ENCODE measurements around the gene ATP5PO.
A peak's percentile ranks its signal among the peaks of the same experiment; 100 is the strongest.
"Not testable (repeated sequence)": the region's sequence is repeated elsewhere in the genome, so short reads cannot be mapped to it uniquely, and the experiment has no call there.

Gene ATP5PO

GRCh38 chr21:33940881-33941245 lies 25.3 kb upstream of the ATP5PO start:
- DNase-seq (ENCODE audit: low spot score): no peak

- DNase-seq (ENCODE audit: low spot score): no peak
Measured at GRCh38 chr21:33940164-33940880, 24.7 kb upstream of the ATP5PO start.

GRCh38 chr21:33939226-33939625 lies 23.6 kb upstream of the ATP5PO start:
- DNase-seq (ENCODE audit: low spot score): no peak

GRCh38 chr21:33938381-33938780 lies 22.8 kb upstream of the ATP5PO start:
- DNase-seq (ENCODE audit: low spot score): no peak

GRCh38 chr21:33937931-33938339 lies 22.3 kb upstream of the ATP5PO start:
- no peak for DNase-seq (ENCODE audit: low spot score)

- DNase-seq (ENCODE audit: low spot score): no peak
Measured at GRCh38 chr21:33937146-33937545, 21.5 kb upstream of the ATP5PO start.

- DNase-seq (ENCODE audit: low spot score): no peak
Measured at GRCh38 chr21:33936301-33937038, 20.9 kb upstream of the ATP5PO start.

GRCh38 chr21:33932731-33933130 lies 17.1 kb upstream of the ATP5PO start:
- DNase-seq (ENCODE audit: low spot score): no peak

- DNase-seq (ENCODE audit: low spot score): no peak
Measured at GRCh38 chr21:33931799-33932390, 16.3 kb upstream of the ATP5PO start.

GRCh38 chr21:33931052-33931798 lies 15.6 kb upstream of the ATP5PO start:
- not testable (repeated sequence) for DNase-seq (ENCODE audit: low spot score)

GRCh38 chr21:33926248-33926647 lies 10.6 kb upstream of the ATP5PO start:
- not testable (repeated sequence) for DNase-seq (ENCODE audit: low spot score)

GRCh38 chr21:33924766-33925100 lies 9.1 kb upstream of the ATP5PO start:
- DNase-seq (ENCODE audit: low spot score): no peak

GRCh38 chr21:33924079-33924765 lies 8.6 kb upstream of the ATP5PO start:
- peak; percentile 95 for DNase-seq (ENCODE audit: low spot score)

GRCh38 chr21:33917421-33917820 lies 1.8 kb upstream of the ATP5PO start:
- no peak for DNase-seq (ENCODE audit: low spot score)

GRCh38 chr21:33916200-33916567 lies 580 bp upstream of the ATP5PO start:
- DNase-seq (ENCODE audit: low spot score): no peak

- DNase-seq (ENCODE audit: low spot score): no peak
Measured at GRCh38 chr21:33914188-33914587, 1.4 kb downstream of the ATP5PO start.

GRCh38 chr21:33909756-33910155 lies 5.8 kb downstream of the ATP5PO start:
- no peak for DNase-seq (ENCODE audit: low spot score)

- no peak for DNase-seq (ENCODE audit: low spot score)
Measured at GRCh38 chr21:33908760-33909159, 6.8 kb downstream of the ATP5PO start.

- no peak for DNase-seq (ENCODE audit: low spot score)
Measured at GRCh38 chr21:33904041-33904440, 11.6 kb downstream of the ATP5PO start.

- DNase-seq (ENCODE audit: low spot score): no peak
Measured at GRCh38 chr21:33902349-33902748, 13.3 kb downstream of the ATP5PO start.

GRCh38 chr21:33901412-33902288 lies 14.0 kb downstream of the ATP5PO start:
- peak; percentile 69 for DNase-seq (ENCODE audit: low spot score)
